Measurements from ENCODE around the gene GDNF.

DNA sequence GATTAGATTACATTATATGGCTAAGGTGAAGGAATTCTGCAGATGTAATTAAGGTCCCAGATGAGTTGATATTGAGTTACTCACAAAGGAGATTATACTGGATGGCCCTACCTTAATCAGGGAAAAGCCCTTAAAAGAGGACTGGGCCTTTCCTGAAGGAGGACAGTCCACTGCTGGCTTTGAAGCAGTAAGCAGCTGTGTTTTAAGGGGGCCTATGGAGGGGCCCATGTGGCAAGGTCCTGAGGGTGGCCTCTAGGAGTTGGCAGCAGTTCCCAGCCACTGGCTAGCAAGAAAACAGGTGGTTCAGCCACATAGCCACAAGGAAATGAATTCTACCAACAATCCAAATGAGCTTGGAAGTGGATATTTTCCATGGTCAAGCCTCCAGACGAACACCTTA is 36.4 kb upstream of the GDNF start:
- TF ChIP-seq POLR2AphosphoS5 (IDR thresholded peaks at IDR 0.05; ENCODE audit: low read depth, low read length) (no peak), FOXP2 (optimal IDR thresholded peaks at IDR 0.05; ENCODE audit: borderline replicate concordance, extremely low read depth, extremely low read length, insufficient read depth) (no peak), TAF1 (IDR thresholded peaks at IDR 0.05; ENCODE audit: borderline replicate concordance, insufficient read depth, low read length) (no peak)
